ENCODE results near the gene LRMDA. TPM values are rescaled to one million over a fixed set of nuclear protein-coding genes. Genes with fewer than 3 reads are reported as not detected.

LRMDA gene
- total RNA-seq, 1 donor from 2014 or later = 5.2 TPM

GRCh38 chr10:75392271-75392670 lies 39.2 kb upstream of the LRMDA start:
- Histone ChIP-seq H3K9ac (no peak overlapping the region), H4K20me1 (ENCODE audit: low read depth) (peaks cover 29% of the 10 kb centered on the region), H3K36me3 (no peaks in the 10 kb centered on the region), H2AFZ (replicated peaks) (no peak overlapping the region), H3K79me2 (ENCODE audit: low read depth) (peaks cover under 1% of the 10 kb centered on the region), H3K4me1 (peaks cover 8% of the 10 kb centered on the region), H3K4me2 (no peak overlapping the region), H3K9me3 (ENCODE audit: low read depth) (no peaks in the 10 kb centered on the region), H3F3A (ENCODE audit: low read depth) (peaks cover 11% of the 10 kb centered on the region), H3K27ac (no peak overlapping the region), H3K4me3 (no peak overlapping the region), H3K27me3 (peaks cover 83% of the 10 kb centered on the region)
- peaks cover 10% of the 10 kb centered on the region for H3K4me1 Mint-ChIP-seq
- H3K27ac Mint-ChIP-seq = no peak overlapping the region
- H3K27me3 Mint-ChIP-seq (ENCODE audit: insufficient read depth, low read depth) = peaks cover 24% of the 10 kb centered on the region
- H3K36me3 Mint-ChIP-seq = peaks cover 8% of the 10 kb centered on the region
- no peak overlapping the region for H3K4me3 Mint-ChIP-seq
- no peak for TF ChIP-seq CTCF (IDR thresholded peaks at IDR 0.05)
- no peak for TF ChIP-seq EZH2phosphoT487 (IDR thresholded peaks at IDR 0.05)
- TF ChIP-seq EZH2 (IDR thresholded peaks at IDR 0.05) = no peak
- H3K9me3 Mint-ChIP-seq = no peaks in the 10 kb centered on the region
- DNase-seq (ENCODE audit: low spot score) = no peak

GRCh38 chr10:75392744-75393143 lies 38.7 kb upstream of the LRMDA start:
- TF ChIP-seq CTCF (IDR thresholded peaks at IDR 0.05) (no peak), EZH2 (IDR thresholded peaks at IDR 0.05) (no peak), EZH2phosphoT487 (IDR thresholded peaks at IDR 0.05) (no peak)
- H3K27ac Mint-ChIP-seq = no peak overlapping the region
- Histone ChIP-seq H2AFZ (replicated peaks) (no peak overlapping the region), H3K27ac (no peak overlapping the region), H3K4me2 (no peak overlapping the region), H3K4me1 (peaks cover 13% of the 10 kb centered on the region), H3K4me3 (no peak overlapping the region), H3K9ac (no peak overlapping the region), H3K36me3 (no peaks in the 10 kb centered on the region), H3K79me2 (ENCODE audit: low read depth) (peaks cover 5% of the 10 kb centered on the region), H4K20me1 (ENCODE audit: low read depth) (peaks cover 34% of the 10 kb centered on the region), H3K9me3 (ENCODE audit: low read depth) (no peaks in the 10 kb centered on the region), H3K27me3 (peaks cover 88% of the 10 kb centered on the region), H3F3A (ENCODE audit: low read depth) (peaks cover 11% of the 10 kb centered on the region)
- peaks cover 14% of the 10 kb centered on the region for H3K4me1 Mint-ChIP-seq
- H3K4me3 Mint-ChIP-seq = no peak overlapping the region
- H3K9me3 Mint-ChIP-seq = no peaks in the 10 kb centered on the region
- no peak for DNase-seq (ENCODE audit: low spot score)
- peaks cover 11% of the 10 kb centered on the region for H3K36me3 Mint-ChIP-seq
- H3K27me3 Mint-ChIP-seq (ENCODE audit: insufficient read depth, low read depth) = peaks cover 27% of the 10 kb centered on the region

- no peaks in the 10 kb centered on the region for H3K9me3 Mint-ChIP-seq
- H3K36me3 Mint-ChIP-seq = peaks cover 18% of the 10 kb centered on the region
- no peaks in the 10 kb centered on the region for H3K9me3 ChIP-seq (ENCODE audit: low read depth)
- TF ChIP-seq EZH2 (IDR thresholded peaks at IDR 0.05) (no peak), EZH2phosphoT487 (IDR thresholded peaks at IDR 0.05) (no peak), CTCF (IDR thresholded peaks at IDR 0.05) (no peak)
- DNase-seq (ENCODE audit: low spot score) = no peak
- H3K4me1 Mint-ChIP-seq = peaks cover 20% of the 10 kb centered on the region
- H3K4me3 ChIP-seq = no peak overlapping the region
- H3K36me3 ChIP-seq = peaks cover 4% of the 10 kb centered on the region
- H3K27me3 ChIP-seq = peaks cover 96% of the 10 kb centered on the region
- H3K4me3 Mint-ChIP-seq = peak overlapping the region; percentile 82
- H3K79me2 ChIP-seq (ENCODE audit: low read depth) = peaks cover 20% of the 10 kb centered on the region
- no peak overlapping the region for H3K4me2 ChIP-seq
- H2AFZ ChIP-seq (replicated peaks) = no peak overlapping the region
- peaks cover 21% of the 10 kb centered on the region for H3K4me1 ChIP-seq
- no peak overlapping the region for H3K27ac ChIP-seq
- H3F3A ChIP-seq (ENCODE audit: low read depth) = peaks cover 11% of the 10 kb centered on the region
- H3K27ac Mint-ChIP-seq = no peak overlapping the region
- H4K20me1 ChIP-seq (ENCODE audit: low read depth) = peaks cover 49% of the 10 kb centered on the region
- H3K9ac ChIP-seq = no peak overlapping the region
- peaks cover 29% of the 10 kb centered on the region for H3K27me3 Mint-ChIP-seq (ENCODE audit: insufficient read depth, low read depth)
Observed at GRCh38 chr10:75394221-75394620, 37.2 kb upstream of the LRMDA start.

Data from neural progenitor cell (in vitro differentiated cells).